Measurements from ENCODE around the gene PDK2.

GRCh38 chr17:50134206-50135110, 39.3 kb downstream of the PDK2 start:
- TF ChIP-seq CEBPB (IDR thresholded peaks at IDR 0.05) (no peak), TCF12 (IDR thresholded peaks at IDR 0.05; ENCODE audit: low read depth) (no peak), FOXM1 (IDR thresholded peaks at IDR 0.05; ENCODE audit: borderline replicate concordance, low read depth) (no peak), EP300 (IDR thresholded peaks at IDR 0.05; ENCODE audit: borderline replicate concordance) (no peak), RAD21 (IDR thresholded peaks at IDR 0.05; ENCODE audit: low read depth) (no peak), MAX (IDR thresholded peaks at IDR 0.05) (no peak), CREB1 (IDR thresholded peaks at IDR 0.05; ENCODE audit: low read depth) (no peak), NFIC (IDR thresholded peaks at IDR 0.05) (no peak), YY1 (IDR thresholded peaks at IDR 0.05; ENCODE audit: low read depth) (no peak), USF1 (IDR thresholded peaks at IDR 0.05) (no peak), TAF1 (IDR thresholded peaks at IDR 0.05; ENCODE audit: low read depth) (no peak), REST (IDR thresholded peaks at IDR 0.05; ENCODE audit: low read depth) (no peak), EGR1 (IDR thresholded peaks at IDR 0.05) (no peak), TEAD4 (IDR thresholded peaks at IDR 0.05) (no peak)

Measured in Ishikawa (cell line).